Stimulated activated CD4-positive, alpha-beta T cell treated with anti-CD3 and anti-CD28 coated beads, Interleukin-4, amount 100 ng/mL, for 4 hours (primary cell): ENCODE measurements around the gene CASP4.
A peak's percentile ranks its signal among the peaks of the same experiment; 100 is the strongest.
"Not testable (repeated sequence)": the region's sequence is repeated elsewhere in the genome, so short reads cannot be mapped to it uniquely, and the experiment has no call there.

Experiments
- DNase-seq, 2 experiments: peaks; one replicate each; pipeline ENCODE4 v3.0.0-alpha.2; 2020

CASP4 gene

GRCh38 chr11:104968355-104968855 lies at the start of gene CASP4:
Gene CASP4, minus strand, starts transcription at chr11:104968574. Its CDS starts 49 bp downstream, at chr11:104968525.
- no peak for DNase-seq

- DNase-seq = no peak
Observed at GRCh38 chr11:105007463-105007862, 39.1 kb upstream of the CASP4 start.

- DNase-seq = no peak
Observed at GRCh38 chr11:105005451-105005845, 37.1 kb upstream of the CASP4 start.

DNA sequence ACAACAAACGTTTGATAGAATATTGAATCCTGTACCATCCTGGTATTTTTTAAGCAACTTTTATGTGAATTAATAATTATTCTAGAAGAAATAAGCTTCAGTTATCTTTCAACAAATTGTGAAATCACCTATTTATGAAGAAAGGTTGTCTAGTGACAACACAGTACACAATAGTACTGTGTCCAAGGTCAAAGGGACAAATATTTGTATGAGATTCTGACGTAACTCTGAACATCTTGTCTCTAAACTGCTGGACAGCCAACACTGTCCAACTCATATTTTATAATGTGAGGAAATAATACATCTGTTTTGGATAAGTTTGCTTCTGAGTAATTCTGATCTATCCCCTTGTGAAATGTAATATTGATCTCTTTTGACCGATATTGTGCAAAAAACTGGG lies 35.6 kb upstream of the CASP4 start:
- DNase-seq = no peak

DNA sequence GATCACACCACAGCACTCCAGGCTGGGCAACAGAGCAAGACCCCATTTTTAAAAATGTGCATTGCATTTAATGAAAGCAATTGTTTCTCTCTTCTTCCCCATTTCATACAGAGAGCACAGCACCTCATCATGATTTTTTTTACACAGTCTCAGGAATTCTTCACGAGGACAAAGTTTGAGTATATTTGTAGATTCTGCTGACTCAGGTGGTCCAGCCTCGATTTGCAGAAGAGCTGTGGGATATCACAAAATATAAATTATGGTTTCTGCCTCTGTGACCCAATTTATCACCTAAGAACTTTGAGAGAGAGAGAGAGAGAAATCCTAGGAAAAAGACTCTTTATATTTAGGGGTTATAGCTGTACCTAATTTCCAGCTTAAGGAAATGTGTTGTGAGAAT lies 34.8 kb upstream of the CASP4 start:
- DNase-seq = no peak

DNA sequence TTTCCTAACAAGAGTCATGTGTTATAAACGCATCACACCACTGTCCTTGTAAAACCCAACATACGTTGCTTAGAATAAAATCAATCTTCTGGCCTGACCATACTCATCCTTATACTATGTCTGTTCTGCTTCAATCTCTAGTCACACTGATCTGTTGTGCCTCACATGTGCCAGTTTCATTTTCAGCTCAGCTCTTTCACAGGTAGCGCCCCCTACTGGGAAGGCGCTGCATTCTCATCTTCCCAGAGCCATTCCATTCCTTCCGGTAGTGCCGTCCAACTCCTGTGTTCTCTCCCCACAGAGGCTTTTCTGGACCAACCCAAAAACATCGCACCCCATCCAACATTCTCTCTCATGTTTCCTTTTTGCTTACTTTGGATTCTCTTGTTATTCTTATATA lies 32.4 kb upstream of the CASP4 start:
- DNase-seq = peak; percentile 39 to 46

- DNase-seq = no peak
Observed at GRCh38 chr11:105000167-105000566, 31.8 kb upstream of the CASP4 start.

DNA sequence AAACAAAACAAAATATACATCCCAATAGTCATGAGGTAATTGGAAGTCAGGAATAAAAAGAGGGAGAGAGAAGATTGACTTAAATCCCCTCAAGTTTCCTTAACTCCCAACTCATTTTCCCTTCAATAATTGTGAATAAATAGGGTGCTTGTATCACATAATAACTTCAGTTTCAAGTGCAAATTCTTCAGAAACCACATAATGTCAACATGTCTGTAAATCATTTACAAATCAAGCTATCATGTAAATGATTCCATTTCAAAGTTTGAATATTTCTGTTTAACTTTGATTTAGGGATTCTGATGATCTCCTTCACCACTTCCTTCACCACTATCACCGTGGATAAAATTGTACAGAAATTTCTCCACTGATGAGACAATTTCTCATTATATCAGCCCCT lies 31.3 kb upstream of the CASP4 start:
- no peak for DNase-seq

- no peak for DNase-seq
Observed at GRCh38 chr11:104997288-104997687, 28.9 kb upstream of the CASP4 start.

DNA sequence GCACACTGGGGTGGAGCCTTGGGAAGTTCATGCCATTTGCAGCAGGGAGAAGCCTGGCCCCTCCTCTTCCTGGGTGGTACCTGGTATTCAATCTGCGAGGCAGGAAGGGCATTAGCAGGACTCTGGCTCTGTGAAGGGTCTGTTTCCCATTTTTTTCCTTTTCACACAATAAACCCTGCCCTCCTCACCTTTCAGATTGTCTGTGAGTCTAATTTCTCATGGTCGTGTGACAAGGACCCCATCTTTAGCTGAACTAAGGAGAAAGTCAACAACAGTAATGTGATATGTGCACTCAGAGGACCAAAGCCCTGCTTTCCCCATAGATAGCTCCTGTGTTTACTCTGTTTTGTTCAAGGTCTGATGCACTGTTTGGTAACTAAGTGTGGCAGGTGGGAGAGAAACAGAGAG lies 26.6 kb upstream of the CASP4 start:
- no peak for DNase-seq

DNA sequence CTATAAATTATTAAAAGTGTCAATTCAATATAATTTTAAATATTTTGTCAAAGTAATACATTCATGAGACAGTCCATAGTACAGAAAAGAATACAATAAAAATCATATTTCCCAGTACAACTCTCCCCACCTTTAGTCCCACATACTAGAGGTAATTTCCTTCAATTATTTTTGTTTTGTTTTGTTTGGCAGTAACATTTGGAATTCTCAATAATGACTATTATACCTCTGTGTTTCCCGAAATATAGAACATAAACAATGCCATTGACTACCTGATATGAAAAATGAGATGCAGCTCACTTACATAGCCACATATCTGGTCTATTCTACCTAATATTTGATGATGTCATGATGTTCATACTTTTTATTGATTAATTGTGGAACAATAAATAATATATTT lies 24.4 kb upstream of the CASP4 start:
- no peak for DNase-seq

DNA sequence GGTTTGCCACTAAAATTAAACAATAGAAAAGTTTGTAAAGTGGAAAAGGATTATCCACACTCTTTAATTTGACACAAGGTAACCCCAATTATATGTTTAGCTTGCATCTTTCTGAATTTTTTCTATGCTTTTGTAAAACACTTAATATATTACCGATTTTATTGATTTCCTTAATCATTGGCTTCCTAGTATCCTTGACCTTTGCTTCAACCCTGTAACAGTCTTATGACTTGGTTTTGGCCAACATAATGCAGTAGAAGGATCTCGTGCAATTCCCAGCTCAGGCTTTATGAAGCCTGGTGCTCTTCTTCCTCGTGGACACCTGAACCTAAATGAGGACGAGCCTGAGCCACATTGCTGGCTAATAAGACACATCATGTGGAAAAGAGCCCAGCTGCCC lies 23.6 kb upstream of the CASP4 start:
- no peak for DNase-seq

DNA sequence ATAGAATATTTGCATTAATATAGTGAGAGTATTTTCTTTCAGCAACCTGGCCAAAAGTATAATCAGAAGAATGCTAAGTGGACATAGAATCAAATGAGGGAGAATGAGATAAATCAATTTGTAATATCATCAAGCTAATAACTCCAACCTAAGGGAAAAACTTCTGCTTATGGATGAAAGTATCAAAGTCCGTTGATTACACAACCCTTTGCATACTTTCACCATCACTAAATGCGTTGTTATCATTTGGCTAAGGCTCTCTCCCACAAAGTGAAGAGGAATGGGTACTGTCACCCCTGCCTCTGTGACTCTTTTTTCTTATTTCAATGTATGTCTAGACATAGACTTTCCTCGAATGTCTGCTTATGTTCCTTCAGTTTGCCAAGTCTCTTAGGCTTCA lies 16.4 kb upstream of the CASP4 start:
- DNase-seq = no peak

GRCh38 chr11:104979839-104980238 lies 11.5 kb upstream of the CASP4 start:
- no peak for DNase-seq

DNA sequence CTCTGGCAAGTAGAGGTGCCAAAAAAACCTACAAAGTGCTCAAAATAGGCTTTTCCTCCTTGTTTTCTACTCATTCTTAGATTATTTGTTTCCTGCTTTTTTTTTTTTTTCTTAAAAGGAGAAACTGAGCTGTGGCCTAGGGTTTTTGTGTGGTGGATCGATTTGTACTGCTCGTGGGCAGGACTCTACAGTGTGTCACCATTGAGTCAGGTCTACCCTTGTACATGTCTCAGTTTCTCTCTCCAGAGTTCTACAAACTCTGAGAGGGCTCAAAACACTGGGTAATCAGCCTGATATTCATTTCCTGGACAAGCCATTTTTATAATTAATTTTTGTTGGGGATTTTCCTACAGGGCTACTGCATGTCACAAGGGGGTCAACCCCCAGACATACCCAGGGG lies 5.2 kb upstream of the CASP4 start:
- DNase-seq = no peak

DNA sequence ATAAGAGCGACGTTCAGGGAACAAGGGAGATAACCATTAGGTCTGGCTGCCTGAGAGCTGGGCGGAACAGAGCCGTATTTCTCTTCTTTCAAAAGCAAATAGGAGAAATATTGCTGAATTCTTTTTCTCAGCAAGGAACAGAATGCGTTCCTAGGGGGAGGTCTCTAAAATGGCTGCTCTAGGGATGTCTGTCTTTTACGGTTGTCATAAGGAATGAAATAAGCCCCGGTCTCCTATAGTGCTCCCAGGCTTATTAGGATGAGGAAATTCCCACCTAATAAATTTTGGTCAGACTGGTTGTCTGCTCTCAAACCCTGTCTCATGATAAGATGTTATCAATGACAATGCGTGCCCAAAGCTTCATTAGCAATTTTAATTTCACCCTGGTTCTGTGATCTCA lies 4.5 kb upstream of the CASP4 start:
- not testable (repeated sequence) for DNase-seq

- no peak for DNase-seq
Observed at GRCh38 chr11:104970756-104971155, 2.4 kb upstream of the CASP4 start.

DNA sequence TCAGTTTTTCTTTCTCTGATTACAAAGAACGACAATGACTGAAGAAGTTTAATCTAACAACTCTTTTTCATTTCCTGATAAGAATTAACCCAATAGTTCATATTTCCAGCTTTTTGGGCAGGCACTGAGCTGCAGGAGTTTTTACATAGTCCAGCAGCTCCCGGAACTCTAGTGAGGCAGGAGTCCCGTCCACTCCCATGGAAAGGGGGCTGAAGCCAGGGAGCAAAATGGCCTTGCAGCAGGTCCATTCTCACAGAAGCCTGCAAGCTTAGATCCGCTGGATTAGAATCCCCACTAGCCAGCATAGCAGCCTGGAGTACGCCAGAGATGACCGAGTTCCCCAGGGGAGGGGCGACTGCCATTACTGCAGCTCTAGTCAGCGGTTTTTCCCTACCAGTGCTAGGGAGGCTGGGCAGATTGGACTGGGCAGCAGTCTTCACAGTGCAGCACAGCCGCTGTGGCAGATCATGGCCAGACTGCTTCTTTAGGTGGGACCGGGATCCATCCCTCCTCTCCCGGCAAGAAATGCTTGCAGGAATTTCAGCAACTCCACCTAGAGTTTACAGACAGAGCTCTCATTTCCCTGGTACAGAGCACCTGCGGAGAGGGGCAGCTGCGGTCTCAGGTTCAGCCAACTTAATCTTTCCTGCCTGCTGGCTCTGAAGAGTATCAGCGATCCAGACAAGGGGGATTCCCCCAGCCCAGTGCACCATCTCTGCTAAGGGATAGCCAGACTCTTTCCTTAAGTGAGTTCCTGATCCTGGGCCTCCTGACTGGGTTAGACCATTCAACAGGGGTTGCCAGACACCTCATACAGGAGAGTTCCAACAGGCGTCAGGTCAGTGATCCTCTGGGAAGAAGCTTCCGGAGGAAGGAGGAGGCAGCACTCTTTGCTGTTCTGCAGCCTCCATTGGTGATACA lies 742 bp upstream of the CASP4 start:
- no peak for DNase-seq

GRCh38 chr11:104967534-104968354 lies 630 bp downstream of the CASP4 start:
- DNase-seq = no peak

DNA sequence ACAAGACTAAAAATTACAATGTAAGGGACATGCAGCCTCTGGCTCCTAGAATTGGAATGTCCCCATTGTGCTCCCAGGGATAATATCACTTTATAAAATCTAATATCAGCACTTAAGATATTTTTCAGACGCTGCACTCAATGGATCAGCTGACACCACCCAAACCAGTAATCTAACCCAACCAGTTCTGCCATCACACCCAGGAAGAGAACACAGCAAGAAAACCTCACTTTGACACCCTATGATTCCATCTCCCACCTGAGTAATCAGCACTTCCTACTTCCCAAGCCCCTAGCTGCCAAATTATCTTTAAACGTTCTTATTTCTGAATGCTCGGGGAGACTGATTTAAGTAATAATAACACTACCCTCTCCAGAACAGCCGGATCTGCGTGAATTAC lies 2.6 kb downstream of the CASP4 start:
- DNase-seq = no peak

GRCh38 chr11:104964247-104964646 lies 4.1 kb downstream of the CASP4 start:
- no peak for DNase-seq

DNA sequence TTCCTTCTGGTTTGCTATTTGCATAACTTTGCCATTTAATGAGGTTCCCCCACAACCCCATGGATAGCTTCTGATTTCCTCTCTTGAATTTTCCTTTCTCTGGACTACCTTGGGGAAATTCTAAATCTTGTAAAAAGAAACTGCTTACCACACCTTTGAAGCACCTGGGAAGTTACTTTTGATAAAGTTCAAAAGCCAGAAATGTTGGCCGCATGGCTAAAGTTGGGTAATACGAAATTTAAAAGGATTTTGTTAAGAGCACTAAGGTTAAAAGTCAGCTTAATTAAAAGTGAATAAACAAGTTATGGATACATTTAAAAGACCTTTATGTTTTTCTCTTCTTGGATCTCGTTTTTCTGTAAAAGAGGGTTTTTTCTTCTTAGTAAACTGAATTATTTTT lies 5.5 kb downstream of the CASP4 start:
- DNase-seq = no peak

GRCh38 chr11:104957280-104957679 lies 11.1 kb downstream of the CASP4 start:
- DNase-seq = no peak

DNA sequence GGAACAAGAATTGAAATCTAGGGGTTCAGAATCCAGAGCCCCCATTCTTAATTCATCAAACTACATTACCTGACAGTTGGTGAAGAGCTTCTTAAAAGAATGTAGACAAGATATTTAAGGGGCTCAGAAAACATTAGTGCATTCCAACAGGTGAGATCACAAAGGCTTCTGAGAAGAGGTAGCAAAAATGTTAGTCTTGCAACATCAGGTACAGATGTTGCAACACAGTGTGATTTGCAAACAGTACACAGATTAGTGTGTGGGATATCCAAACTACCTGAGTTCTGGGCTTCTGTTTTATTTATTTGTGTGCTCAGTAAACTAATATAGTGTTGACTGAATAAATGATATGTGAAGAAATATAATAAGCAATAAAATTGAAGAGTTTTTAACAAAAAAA lies 11.8 kb downstream of the CASP4 start:
- DNase-seq = no peak
